Esophagus muscularis mucosa (tissue), 3 donors: Measurements from ENCODE around the gene FOXO6.

Source experiments
- CTCF ChIP-seq, 3 experiments: fragments of 200-600 bp in 2 of 3; fragments of 450-650 bp in 1 of 3; sonication (generic) in 2 of 3; IDR thresholded peaks; one replicate each; pipeline ENCODE4 v1.5.1; 2017 to 2019; ENCODE audit warnings: antibody characterized with exemption in 3 of 3, mild to moderate bottlenecking in 2 of 3, moderate library complexity in 1 of 3
- EP300 ChIP-seq: sonication (generic); formaldehyde crosslinking; IDR thresholded peaks from one replicate; pipeline ENCODE4 v1.6.1; 2017; ENCODE audit warnings: antibody characterized with exemption

GRCh38 chr1:41341772-41342562 is 19.3 kb upstream of the FOXO6 start:
- TF ChIP-seq EP300 (no peak), CTCF (IDR thresholded peaks at IDR 0.05) (no peak)
